ES-I3 (cell line): Measurements from ENCODE around the gene FBXO42.
"Not testable (repeated sequence)": the region's sequence is repeated elsewhere in the genome, so short reads cannot be mapped to it uniquely, and the experiment has no call there.

Experiments used
- H3K36me3 ChIP-seq: 2 replicates; pipeline ENCODE4 v1.6.1; 2013; ENCODE audit warnings: mild to moderate bottlenecking, low read length, control low read depth, moderate library complexity; ENCODE audit not compliant: insufficient read depth
- H3K4me1 ChIP-seq: 2 replicates; pipeline ENCODE4 v1.6.1; 2013; ENCODE audit warnings: mild to moderate bottlenecking, control low read depth, low read length; ENCODE audit not compliant: insufficient read depth
- H3K9ac ChIP-seq: 2 replicates; pipeline ENCODE4 v1.6.1; 2013; ENCODE audit warnings: low read depth, mild to moderate bottlenecking, low read length, moderate library complexity
- H3K9me3 ChIP-seq: 2 replicates; pipeline ENCODE4 v1.6.1; 2013; ENCODE audit warnings: mild to moderate bottlenecking, low read length, moderate library complexity; ENCODE audit not compliant: control insufficient read depth, insufficient read depth

FBXO42 gene

DNA sequence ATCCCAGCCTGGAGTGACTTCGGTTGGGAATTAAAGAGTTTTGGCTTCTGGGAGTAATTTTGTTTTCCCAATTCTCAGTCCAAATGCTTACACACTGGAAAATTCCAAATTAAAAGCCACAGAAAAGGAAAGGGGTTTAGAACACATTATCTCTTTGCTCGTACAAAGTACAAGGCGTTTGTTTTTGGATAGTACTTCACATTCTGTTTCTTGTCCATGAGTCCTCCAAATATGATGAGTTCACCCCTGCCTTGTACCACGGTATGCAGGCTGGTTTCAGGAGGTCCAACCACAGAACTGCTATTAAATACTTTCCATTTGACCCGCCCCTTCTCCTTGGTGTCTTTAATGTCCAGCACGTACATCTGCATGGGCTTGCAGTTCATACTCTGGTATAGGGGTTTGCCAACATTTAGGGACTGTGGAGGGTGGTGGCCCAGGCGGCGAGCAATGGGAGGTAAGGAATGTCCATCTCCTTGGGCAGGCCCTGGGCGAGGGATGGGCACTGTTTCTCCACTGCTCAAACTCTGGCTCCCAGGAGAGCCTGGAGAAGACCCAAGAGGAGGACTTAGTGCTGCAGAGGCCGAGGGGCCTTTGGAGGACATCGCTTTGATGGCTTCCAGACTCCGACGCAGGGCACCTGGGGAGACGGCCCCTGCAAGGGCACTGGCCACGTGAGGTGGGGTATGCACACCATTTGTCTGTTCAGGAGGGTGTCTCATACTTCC, 101.6 kb downstream of the FBXO42 start:
- no peak overlapping the region for H3K9ac ChIP-seq
- no peaks in the 10 kb centered on the region for H3K4me1 ChIP-seq
- H3K36me3 ChIP-seq: peaks cover 3% of the 10 kb centered on the region; the same call in 1 of the 2 replicates

GRCh38 chr1:16249596-16250241, 102.6 kb downstream of the FBXO42 start:
- Histone ChIP-seq H3K4me1 (no peaks in the 10 kb centered on the region), H3K9ac (no peak overlapping the region), H3K9me3 (no peaks in the 10 kb centered on the region), H3K36me3 (peaks cover 3% of the 10 kb centered on the region; the same call in 1 of the 2 replicates)

More for the DNA sequence above, 101.6 kb downstream of the FBXO42 start:
- H3K9me3 ChIP-seq: no peaks in the 10 kb centered on the region

DNA sequence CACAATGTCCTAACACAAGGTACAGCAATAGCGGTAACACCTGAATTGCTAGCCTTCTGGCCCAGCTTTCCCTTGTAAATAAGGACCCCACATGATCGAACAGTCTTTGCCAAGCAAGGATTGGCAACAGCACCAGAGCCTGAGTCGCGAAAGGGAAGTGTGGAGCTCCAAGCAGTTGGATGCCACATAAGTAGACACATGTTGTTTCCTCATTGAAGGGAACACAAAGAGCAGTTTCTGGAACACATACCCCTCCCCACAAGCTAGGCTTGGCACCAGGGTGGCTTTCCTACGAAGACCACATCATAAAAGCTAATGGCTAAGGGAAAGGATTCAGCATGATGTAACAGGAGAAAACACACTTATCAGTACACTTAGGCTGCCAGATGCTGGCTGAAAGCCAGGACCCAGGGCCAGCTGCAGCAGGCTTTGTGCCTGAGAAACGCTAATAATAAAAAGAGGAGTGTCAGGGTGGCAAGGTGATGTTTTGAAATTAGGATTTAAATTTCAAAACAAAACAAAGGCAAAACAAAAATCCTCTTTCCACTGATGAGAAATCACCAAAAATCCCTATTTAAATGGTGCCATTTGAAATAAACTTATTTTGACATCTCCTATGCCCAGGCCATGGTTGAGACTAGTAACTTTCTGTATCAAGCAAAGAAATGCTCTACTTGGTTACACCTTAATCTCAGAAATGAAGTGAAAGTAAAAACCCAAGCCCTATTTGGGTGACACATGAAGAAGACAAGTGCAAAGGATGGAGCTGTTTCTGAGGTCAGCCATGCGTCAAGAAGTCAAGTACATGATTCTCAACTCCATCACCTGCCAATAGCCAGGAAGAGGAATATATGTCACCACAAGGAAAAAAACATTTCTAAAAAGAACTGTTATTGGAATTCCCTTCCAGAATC, 103.4 kb downstream of the FBXO42 start:
- Histone ChIP-seq H3K36me3 (peaks cover 3% of the 10 kb centered on the region; the same call in 1 of the 2 replicates), H3K9ac (no peak overlapping the region), H3K4me1 (no peaks in the 10 kb centered on the region), H3K9me3 (no peaks in the 10 kb centered on the region)

DNA sequence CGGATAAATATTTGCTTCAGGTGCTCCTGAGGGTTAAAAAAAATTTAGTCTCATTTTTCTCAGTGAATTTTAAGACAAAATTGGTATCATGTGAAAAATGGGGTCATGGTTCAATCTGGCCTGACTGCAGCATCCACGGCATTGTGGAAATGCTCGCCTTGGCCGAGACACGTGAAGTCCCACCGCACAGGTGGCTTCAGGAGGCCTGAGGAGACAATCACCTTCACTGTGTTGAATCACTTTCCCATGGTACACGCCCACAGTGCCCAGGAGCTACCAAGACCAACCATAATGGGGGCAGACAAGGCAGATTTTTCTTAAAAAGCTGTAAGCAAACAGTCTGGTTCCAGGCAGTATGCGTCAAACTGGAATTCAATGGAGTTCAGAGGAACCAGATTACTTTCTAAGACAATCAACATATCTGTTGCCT, 104.3 kb downstream of the FBXO42 start:
- H3K36me3 ChIP-seq: no peaks in the 10 kb centered on the region
- H3K9me3 ChIP-seq: no peaks in the 10 kb centered on the region
- no peak overlapping the region for H3K9ac ChIP-seq
- H3K4me1 ChIP-seq: no peaks in the 10 kb centered on the region

- Histone ChIP-seq H3K9ac (no peak overlapping the region), H3K36me3 (no peaks in the 10 kb centered on the region), H3K9me3 (no peaks in the 10 kb centered on the region), H3K4me1 (no peaks in the 10 kb centered on the region)
Measured at GRCh38 chr1:16247441-16247840, 104.8 kb downstream of the FBXO42 start.

DNA sequence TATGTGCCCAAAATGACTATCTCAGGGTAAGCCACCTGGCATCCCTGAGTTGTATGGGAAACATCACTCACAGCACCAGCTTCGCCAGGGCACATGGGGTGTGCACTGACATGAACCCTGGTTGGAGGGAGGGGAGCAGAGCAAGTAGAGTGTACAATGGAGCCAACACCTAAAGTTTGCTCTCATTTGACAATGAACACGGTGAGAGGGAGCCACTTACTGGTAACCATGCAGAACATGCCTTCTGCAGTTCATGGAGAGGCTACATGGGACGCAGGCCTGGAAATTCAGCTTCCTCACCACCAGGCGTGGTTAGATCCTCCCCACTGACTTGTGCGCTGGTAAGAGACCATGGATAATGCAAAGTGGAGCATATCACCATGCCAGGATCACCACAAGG, 105.3 kb downstream of the FBXO42 start:
- Histone ChIP-seq H3K9ac (no peak overlapping the region), H3K4me1 (no peaks in the 10 kb centered on the region), H3K36me3 (no peaks in the 10 kb centered on the region), H3K9me3 (no peaks in the 10 kb centered on the region)

DNA sequence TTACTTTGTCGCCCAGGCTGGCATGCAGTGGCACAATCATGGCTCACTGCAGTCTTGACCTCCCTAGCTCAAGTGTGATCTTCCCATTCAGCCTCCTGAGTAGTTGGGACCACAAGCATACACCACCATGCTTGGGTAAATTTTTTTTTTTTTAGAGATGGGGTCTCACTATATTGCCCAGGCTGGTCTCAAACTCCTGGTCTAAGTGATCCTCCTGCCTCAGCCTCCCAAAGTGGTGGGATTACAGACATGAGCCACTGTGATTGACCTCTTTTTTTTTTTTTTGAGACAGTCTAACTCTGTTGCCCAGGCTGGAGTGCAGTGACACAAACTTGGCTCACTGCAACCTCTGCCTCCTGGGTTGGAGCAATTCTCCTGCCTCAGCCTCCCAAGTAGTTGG, 106.0 kb downstream of the FBXO42 start:
- not testable (repeated sequence) for H3K36me3 ChIP-seq, H3K9ac ChIP-seq, H3K4me1 ChIP-seq, H3K9me3 ChIP-seq

DNA sequence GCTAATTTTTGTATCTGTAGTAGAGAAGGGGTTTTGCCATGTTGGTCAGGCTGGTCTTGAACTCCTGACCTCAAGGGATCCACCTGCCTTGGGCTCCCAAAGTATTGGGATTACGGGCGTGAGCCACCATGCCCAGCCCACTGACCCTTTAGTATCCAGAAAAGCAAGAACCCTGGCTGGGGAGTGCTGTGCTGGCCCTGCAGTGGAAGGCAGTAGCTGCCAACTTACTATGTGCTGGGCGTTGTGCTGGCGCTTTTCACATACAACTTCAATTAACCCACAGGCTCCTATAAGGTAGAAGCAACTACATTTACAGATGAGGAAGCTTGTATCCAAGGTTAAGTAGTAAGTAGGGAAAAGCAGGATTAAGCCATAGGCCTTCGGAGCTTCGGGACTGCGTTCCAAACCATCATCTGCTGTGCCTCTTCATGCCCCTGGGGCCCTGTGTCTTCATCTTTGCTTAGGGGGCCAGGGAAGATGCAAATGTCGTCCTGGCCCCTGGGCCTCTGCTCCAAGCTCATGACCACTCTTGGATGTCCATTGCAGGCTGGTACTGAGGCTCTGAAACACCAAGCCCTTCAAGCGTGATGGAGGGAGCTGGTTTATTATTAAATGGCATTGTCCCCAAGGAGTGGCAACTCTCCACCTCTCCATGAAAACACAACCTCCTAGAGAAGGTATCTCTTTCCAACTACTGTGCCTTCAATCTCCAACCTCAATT, 106.6 kb downstream of the FBXO42 start:
- Histone ChIP-seq H3K4me1 (no peaks in the 10 kb centered on the region), H3K9me3 (no peaks in the 10 kb centered on the region), H3K36me3 (no peaks in the 10 kb centered on the region), H3K9ac (no peak overlapping the region)

DNA sequence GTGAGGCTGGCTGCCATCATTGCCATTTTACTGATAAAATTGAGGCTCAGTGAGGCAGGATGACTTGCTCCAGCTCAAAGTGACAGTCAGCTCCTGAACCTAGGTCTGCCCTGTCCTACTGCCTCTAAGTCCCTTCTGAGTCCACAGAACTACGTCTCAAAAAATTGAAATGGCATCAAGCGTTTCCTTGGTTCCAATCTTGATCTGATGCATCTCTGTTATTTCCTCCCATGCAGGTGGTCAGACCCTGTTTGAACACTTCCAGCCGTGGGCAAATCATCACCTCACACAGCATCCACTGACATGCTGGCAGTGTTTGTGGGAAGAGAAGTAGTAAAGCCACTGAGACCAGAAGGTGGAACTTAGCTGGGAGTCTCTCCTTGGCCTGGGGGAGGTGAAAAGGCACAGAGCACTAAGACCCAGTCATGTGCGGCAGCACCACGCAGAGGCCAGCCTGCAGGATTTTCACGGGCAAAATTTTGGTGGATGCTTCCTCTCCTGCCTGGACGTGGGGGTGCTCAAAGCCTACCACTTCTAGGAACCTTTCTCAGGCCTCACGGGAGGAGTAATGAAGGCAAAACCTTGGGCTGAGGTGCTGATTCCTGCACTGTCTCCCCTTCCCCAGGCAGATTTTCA, 107.5 kb downstream of the FBXO42 start:
- Histone ChIP-seq H3K9me3 (no peaks in the 10 kb centered on the region), H3K36me3 (no peaks in the 10 kb centered on the region), H3K9ac (no peak overlapping the region), H3K4me1 (no peaks in the 10 kb centered on the region)

DNA sequence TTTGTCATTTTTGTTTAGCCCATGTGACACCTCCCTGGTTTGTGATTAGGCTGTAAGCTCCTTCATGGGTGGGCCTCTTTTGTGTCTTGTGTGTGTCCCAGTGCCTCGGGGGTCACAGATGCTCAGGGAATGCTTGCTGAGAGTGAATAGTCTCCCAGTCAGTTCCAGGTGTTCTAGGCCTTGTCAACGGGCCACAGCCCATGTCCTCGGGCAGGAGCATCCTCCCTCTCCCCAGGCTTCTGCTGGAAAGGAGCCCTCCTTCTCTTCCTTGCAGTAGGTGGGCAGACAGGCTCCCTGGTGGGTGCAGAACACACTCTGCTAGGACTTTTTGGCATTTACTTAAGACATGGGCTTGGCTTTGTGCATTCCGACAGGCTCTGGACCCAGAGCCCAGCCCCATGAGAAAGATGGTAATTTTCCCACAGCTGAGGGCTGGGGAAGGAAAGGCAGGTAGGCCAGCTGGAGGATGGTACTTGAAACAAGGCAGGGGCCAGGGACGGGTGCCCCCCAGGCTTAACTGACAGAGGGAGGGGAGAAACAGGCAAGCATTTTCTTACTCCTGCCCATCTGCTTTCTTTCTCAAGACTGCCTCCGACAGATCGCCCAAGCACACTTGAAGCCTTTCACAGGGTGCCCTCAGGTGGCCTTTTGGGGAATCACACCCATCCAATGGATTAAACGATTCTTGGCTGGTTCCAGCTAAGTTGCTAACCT, 108.2 kb downstream of the FBXO42 start:
- H3K9ac ChIP-seq: no peak overlapping the region
- H3K4me1 ChIP-seq: no peaks in the 10 kb centered on the region
- H3K36me3 ChIP-seq: no peaks in the 10 kb centered on the region
- no peaks in the 10 kb centered on the region for H3K9me3 ChIP-seq

GRCh38 chr1:16243215-16243610, 109.1 kb downstream of the FBXO42 start:
- Histone ChIP-seq H3K9me3 (no peaks in the 10 kb centered on the region), H3K4me1 (no peaks in the 10 kb centered on the region), H3K36me3 (no peaks in the 10 kb centered on the region), H3K9ac (no peak overlapping the region)

DNA sequence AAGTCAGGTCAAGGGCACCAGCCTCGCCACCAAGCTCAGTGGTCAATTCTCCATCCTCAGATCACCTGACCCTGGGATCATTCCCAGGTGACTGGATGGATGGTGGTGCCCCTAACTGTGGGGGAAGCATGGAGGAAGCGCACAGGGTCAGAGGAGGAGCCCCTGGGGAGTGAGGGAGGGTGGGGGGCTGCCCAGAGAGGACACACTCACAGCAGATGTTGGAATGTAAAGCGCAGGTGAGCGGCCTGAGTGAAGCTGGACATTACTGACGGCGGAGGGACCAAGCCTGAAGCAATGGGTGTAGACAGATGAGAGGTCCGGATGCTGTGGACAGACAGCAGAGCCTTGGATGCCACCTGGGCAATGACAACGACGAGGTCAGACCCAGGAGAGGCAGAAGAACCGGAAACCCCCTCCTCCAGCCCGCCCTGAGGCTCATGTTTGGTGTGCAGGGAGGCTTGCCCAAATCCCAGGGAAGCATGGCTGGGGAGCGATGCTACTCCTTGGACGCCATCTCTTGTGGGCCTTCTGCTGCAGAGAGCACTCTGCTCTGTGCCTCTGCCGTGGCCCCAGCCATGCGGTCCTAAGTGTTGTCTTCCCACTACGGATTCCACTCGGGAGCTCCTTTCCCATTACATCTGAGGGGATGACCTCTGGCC, 109.6 kb downstream of the FBXO42 start:
- no peaks in the 10 kb centered on the region for H3K36me3 ChIP-seq
- peaks cover under 1% of the 10 kb centered on the region; the same call in 1 of the 2 replicates for H3K4me1 ChIP-seq
- H3K9me3 ChIP-seq: no peaks in the 10 kb centered on the region
- no peak overlapping the region for H3K9ac ChIP-seq

GRCh38 chr1:16241221-16241708, 111.0 kb downstream of the FBXO42 start:
- Histone ChIP-seq H3K4me1 (peaks cover 6% of the 10 kb centered on the region; the same call in 1 of the 2 replicates), H3K9ac (no peak overlapping the region), H3K9me3 (no peaks in the 10 kb centered on the region), H3K36me3 (no peaks in the 10 kb centered on the region)
